ENCODE measurements around the gene SYNGR3. TPM values are rescaled to one million over a fixed set of nuclear protein-coding genes. Genes with fewer than 3 reads are reported as not detected.

The SYNGR3 gene
- total RNA-seq, 1 experiment from 2014 or later = 11.9 TPM

GRCh38 chr16:1963806-1964505 lies 25.8 kb upstream of the SYNGR3 start:
- Mint-ChIP-seq H3K4me1 (peaks cover 29 to 47% of the 10 kb centered on the region in 2 experiments), H3K27ac (peak overlapping the region; percentile 72 to 97 (median 94)), H3K27me3 (ENCODE audit: low read depth) (peaks cover 8% of the 10 kb centered on the region), H3K9me3 (peaks cover 0 to 3% of the 10 kb centered on the region in 2 experiments; a peak in 2 of 5 replicates), H3K4me3 (peak overlapping the region; percentile 95 to 97), H3K36me3 (ENCODE audit: insufficient read depth in 1 of 3, low read depth in 3 of 3) (peaks cover 27 to 39% (median 33%) of the 10 kb centered on the region in 3 experiments)
- TF ChIP-seq CTCF (conservative IDR thresholded peaks at IDR 0.05) = no peak
- no peak overlapping the region for H4K91ac ChIP-seq (ENCODE audit: insufficient read length, low read depth, low read length)
- H2AFZ ChIP-seq (ENCODE audit: low read length) = no peak overlapping the region
- no peaks in the 10 kb centered on the region for H3K9me3 ChIP-seq (ENCODE audit: control insufficient read depth, low read depth, low read length)
- H3K23ac ChIP-seq (ENCODE audit: insufficient read length, low read depth, low read length) = peak overlapping the region; percentile 42
- no peak overlapping the region for H2BK12ac ChIP-seq (ENCODE audit: insufficient read length, low read depth, low read length)
- peak overlapping the region; percentile 41 for H3K18ac ChIP-seq (ENCODE audit: insufficient read length, low read depth, low read length)
- no peaks in the 10 kb centered on the region for H3K27me3 ChIP-seq (ENCODE audit: insufficient read depth, low read length)
- H4K8ac ChIP-seq (replicated peaks; ENCODE audit: insufficient read length, low read depth, low read length) = peak overlapping the region; percentile 17
- no peak for DNase-seq
- no peak overlapping the region for H2BK20ac ChIP-seq (ENCODE audit: low read depth, low read length, poor library complexity, severe bottlenecking)
- H3T11ph ChIP-seq (ENCODE audit: low read length) = no peak overlapping the region
- peak overlapping the region; percentile 95 for H3K14ac ChIP-seq (ENCODE audit: insufficient read depth, low read length)
- H3K27ac ChIP-seq (ENCODE audit: insufficient read length, low read depth, low read length) = peak overlapping the region; percentile 59
- no peak overlapping the region for H2BK15ac ChIP-seq (ENCODE audit: low read depth, low read length)
- peak overlapping the region; percentile 84 for H3K56ac ChIP-seq (ENCODE audit: insufficient read length, low read depth, low read length)
- H3K79me1 ChIP-seq (ENCODE audit: insufficient read depth, low read depth, low read length, poor library complexity, severe bottlenecking) = no peaks in the 10 kb centered on the region
- no peak overlapping the region for H2BK5ac ChIP-seq (ENCODE audit: insufficient read length, low read length)
- H3K9ac ChIP-seq (ENCODE audit: extremely low read depth, insufficient read length, low read length) = peak overlapping the region; percentile 100
- WGBS (ENCODE audit: extremely low coverage, insufficient read length, low lambda C conversion rate) = no CpG with 5 or more reads among the region's 44 CpGs
- peaks cover 22% of the 10 kb centered on the region for H3K23me2 ChIP-seq (ENCODE audit: insufficient read length, low read depth, low read length, poor library complexity, severe bottlenecking)
- peaks cover 18% of the 10 kb centered on the region for H3K79me2 ChIP-seq (ENCODE audit: insufficient read depth, low read length)
- H3K4me1 ChIP-seq (ENCODE audit: insufficient read depth, low read length) = no peaks in the 10 kb centered on the region
- H2AK5ac ChIP-seq (ENCODE audit: insufficient read length, low read length) = no peak overlapping the region
- H4K5ac ChIP-seq (ENCODE audit: insufficient read length, low read depth, low read length) = no peak overlapping the region
- H3K4me2 ChIP-seq (ENCODE audit: insufficient read depth, insufficient read length, low read length) = peak overlapping the region; percentile 100
- no peak overlapping the region for H2BK120ac ChIP-seq (ENCODE audit: low read depth, low read length, poor library complexity, severe bottlenecking)
- no peak overlapping the region for H3K4ac ChIP-seq (ENCODE audit: low read depth, low read length)
- no peaks in the 10 kb centered on the region for H4K20me1 ChIP-seq (ENCODE audit: control insufficient read depth, insufficient read depth, insufficient read length)
